Endothelial cell of umbilical vein (primary cell): ENCODE measurements around the gene KRTAP4-5.

Source experiments
- EZH2 ChIP-seq: IDR thresholded peaks from 2 replicates; pipeline ENCODE4 v1.6.1; 2012; ENCODE audit warnings: borderline replicate concordance, low read depth, mild to moderate bottlenecking, moderate library complexity, low read length, inconsistent platforms; ENCODE audit not compliant: severe bottlenecking
- FOS ChIP-seq: IDR thresholded peaks from 2 replicates; pipeline ENCODE4 v1.6.1; 2011; ENCODE audit warnings: mild to moderate bottlenecking, low read length, moderate library complexity, borderline replicate concordance; ENCODE audit not compliant: insufficient read depth
- MYC ChIP-seq: IDR thresholded peaks from one replicate; pipeline ENCODE4 v1.6.1; 2011; ENCODE audit warnings: mild to moderate bottlenecking, low read depth, low read length
- POLR2A ChIP-seq: IDR thresholded peaks from 2 replicates; pipeline ENCODE4 v1.6.1; 2012; ENCODE audit warnings: low read depth, mild to moderate bottlenecking, control low read depth, low read length
- POLR2AphosphoS5 ChIP-seq: IDR thresholded peaks from 2 replicates; pipeline ENCODE4 v1.6.1; 2012; ENCODE audit warnings: low read depth, mild to moderate bottlenecking, control low read depth, low read length, moderate library complexity; ENCODE audit not compliant: insufficient read depth
- TF ChIP-seq, protein P1 (sequence below), 2 donors: IDR thresholded peaks; 1 replicate in 1 of 2; 2 replicates in 1 of 2; pipeline ENCODE4 v1.5.1; 2011; ENCODE audit warnings: low read length in 2 of 2, mild to moderate bottlenecking in 2 of 2, moderate library complexity in 2 of 2, control low read depth in 1 of 2, inconsistent platforms in 1 of 2, low read depth in 1 of 2; ENCODE audit not compliant: insufficient read depth in 1 of 2; ENCODE audit errors: extremely low read depth in 1 of 2
- TF ChIP-seq, protein P2 (sequence below): IDR thresholded peaks from 2 replicates; pipeline ENCODE4 v1.6.1; 2011; ENCODE audit not compliant: insufficient read depth, insufficient read length

DNA sequence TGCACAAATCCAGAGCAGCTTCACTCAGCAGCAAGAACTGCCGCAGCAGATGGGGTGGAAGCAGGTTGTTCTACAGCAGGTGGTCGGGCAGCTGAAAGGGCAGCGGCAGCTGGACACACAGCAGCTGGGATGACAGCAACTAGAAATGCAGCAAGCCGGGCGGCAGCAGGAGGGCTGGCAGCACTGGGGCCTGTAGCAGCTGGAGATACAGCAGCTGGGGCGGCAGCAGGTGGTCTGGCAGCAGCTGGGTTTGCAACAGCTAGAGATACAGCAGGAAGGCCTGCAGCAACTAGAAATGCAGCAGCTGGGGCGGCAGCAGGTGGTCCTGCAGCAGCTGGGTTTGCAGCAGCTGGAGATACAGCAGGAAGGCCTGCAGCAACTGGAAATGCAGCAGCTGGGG lies 17.9 kb upstream of the KRTAP4-5 start:
- TF ChIP-seq, protein P1, sequence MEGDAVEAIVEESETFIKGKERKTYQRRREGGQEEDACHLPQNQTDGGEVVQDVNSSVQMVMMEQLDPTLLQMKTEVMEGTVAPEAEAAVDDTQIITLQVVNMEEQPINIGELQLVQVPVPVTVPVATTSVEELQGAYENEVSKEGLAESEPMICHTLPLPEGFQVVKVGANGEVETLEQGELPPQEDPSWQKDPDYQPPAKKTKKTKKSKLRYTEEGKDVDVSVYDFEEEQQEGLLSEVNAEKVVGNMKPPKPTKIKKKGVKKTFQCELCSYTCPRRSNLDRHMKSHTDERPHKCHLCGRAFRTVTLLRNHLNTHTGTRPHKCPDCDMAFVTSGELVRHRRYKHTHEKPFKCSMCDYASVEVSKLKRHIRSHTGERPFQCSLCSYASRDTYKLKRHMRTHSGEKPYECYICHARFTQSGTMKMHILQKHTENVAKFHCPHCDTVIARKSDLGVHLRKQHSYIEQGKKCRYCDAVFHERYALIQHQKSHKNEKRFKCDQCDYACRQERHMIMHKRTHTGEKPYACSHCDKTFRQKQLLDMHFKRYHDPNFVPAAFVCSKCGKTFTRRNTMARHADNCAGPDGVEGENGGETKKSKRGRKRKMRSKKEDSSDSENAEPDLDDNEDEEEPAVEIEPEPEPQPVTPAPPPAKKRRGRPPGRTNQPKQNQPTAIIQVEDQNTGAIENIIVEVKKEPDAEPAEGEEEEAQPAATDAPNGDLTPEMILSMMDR (IDR thresholded peaks at IDR 0.05; ENCODE audit: extremely low read depth in 1 of 2, insufficient read depth in 1 of 2, low read depth in 1 of 2, low read length in 2 of 2) = no peak
- TF ChIP-seq POLR2A (no peak), POLR2AphosphoS5 (no peak), FOS (no peak), EZH2 (no peak), MYC (no peak)
- TF ChIP-seq, protein P2, sequence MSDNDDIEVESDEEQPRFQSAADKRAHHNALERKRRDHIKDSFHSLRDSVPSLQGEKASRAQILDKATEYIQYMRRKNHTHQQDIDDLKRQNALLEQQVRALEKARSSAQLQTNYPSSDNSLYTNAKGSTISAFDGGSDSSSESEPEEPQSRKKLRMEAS = no peak
